Measurements from ENCODE around the gene ZNF429. TPM values are rescaled to one million over a fixed set of nuclear protein-coding genes. Genes with fewer than 3 reads are reported as not detected.

Gene ZNF429
- polyA plus RNA-seq, 1 donor (not counting 4 experiments of a cell fraction or from before 2014, with no cell fraction given), result 4.4 TPM

GRCh38 chr19:21586311-21587116 is 81.1 kb downstream of the ZNF429 start:
- dilution Hi-C loops (cut with MboI; ENCODE audit: extremely low pct_ligation_motif_present, low sequenced_read_pairs), result no loop called here
- H3K79me2 ChIP-seq (ENCODE audit: control insufficient read depth, insufficient read depth, low read length), result no peaks in the 10 kb centered on the region
- H3K36me3 ChIP-seq (ENCODE audit: control insufficient read depth in 2 of 2, extremely low read depth in 1 of 2, insufficient read depth in 2 of 2, low read length in 2 of 2), result no peaks in the 10 kb centered on the region
- TF ChIP-seq CTCF (optimal IDR thresholded peaks at IDR 0.05 in 1 of 3, IDR thresholded peaks at IDR 0.05 in 1 of 3, conservative IDR thresholded peaks at IDR 0.05 in 1 of 3; ENCODE audit: extremely low read depth in 1 of 3, insufficient read depth in 2 of 3, low read length in 3 of 3), result no peak
- TF ChIP-seq EZH2 (IDR thresholded peaks at IDR 0.05; ENCODE audit: low read length), result no peak
- H3K9me3 ChIP-seq (ENCODE audit: control insufficient read depth, low read depth, low read length), result peaks cover 18% of the 10 kb centered on the region
- H3K4me1 ChIP-seq (ENCODE audit: control insufficient read depth, extremely low read depth, insufficient read depth, low read length), result no peaks in the 10 kb centered on the region
- no peak overlapping the region for H2AFZ ChIP-seq (ENCODE audit: control insufficient read depth, low read length)
- no peaks in the 10 kb centered on the region for H3K9me1 ChIP-seq (ENCODE audit: control insufficient read depth, extremely low read depth, insufficient read depth, low read length)
- H3K9ac ChIP-seq (ENCODE audit: control insufficient read depth, extremely low read depth, insufficient read depth, low read length), result no peak overlapping the region
- no peaks in the 10 kb centered on the region for H4K20me1 ChIP-seq (ENCODE audit: control insufficient read depth, extremely low read depth, insufficient read depth, low read length)
- no peak for FAIRE-seq
- H3K4me2 ChIP-seq (ENCODE audit: control insufficient read depth, extremely low read depth, insufficient read depth, low read depth, low read length), result no peak overlapping the region
- DNase-seq (ENCODE audit: low read depth, low spot score), result no peak
- no peak overlapping the region for H3K27ac ChIP-seq (ENCODE audit: control insufficient read depth, insufficient read depth, low read length)
- no peaks in the 10 kb centered on the region for H3K27me3 ChIP-seq (ENCODE audit: control insufficient read depth, extremely low read depth, insufficient read depth, low read length)
- no peak overlapping the region for H3K4me3 ChIP-seq (ENCODE audit: control insufficient read depth in 2 of 3, extremely low read depth in 1 of 3, insufficient read depth in 2 of 3, low read depth in 1 of 3, low read length in 3 of 3)

GRCh38 chr19:21587117-21587461 is 81.7 kb downstream of the ZNF429 start:
- no peak for TF ChIP-seq CTCF (optimal IDR thresholded peaks at IDR 0.05 in 1 of 3, IDR thresholded peaks at IDR 0.05 in 1 of 3, conservative IDR thresholded peaks at IDR 0.05 in 1 of 3; ENCODE audit: extremely low read depth in 1 of 3, insufficient read depth in 2 of 3, low read length in 3 of 3)
- no peak for TF ChIP-seq EZH2 (IDR thresholded peaks at IDR 0.05; ENCODE audit: low read length)
- Histone ChIP-seq H3K27me3 (ENCODE audit: control insufficient read depth, extremely low read depth, insufficient read depth, low read length) (no peaks in the 10 kb centered on the region), H3K4me1 (ENCODE audit: control insufficient read depth, extremely low read depth, insufficient read depth, low read length) (no peaks in the 10 kb centered on the region), H3K9me1 (ENCODE audit: control insufficient read depth, extremely low read depth, insufficient read depth, low read length) (no peaks in the 10 kb centered on the region), H3K36me3 (ENCODE audit: control insufficient read depth in 2 of 2, extremely low read depth in 1 of 2, insufficient read depth in 2 of 2, low read length in 2 of 2) (no peaks in the 10 kb centered on the region), H3K9me3 (ENCODE audit: control insufficient read depth, low read depth, low read length) (peaks cover 20% of the 10 kb centered on the region), H3K4me2 (ENCODE audit: control insufficient read depth, extremely low read depth, insufficient read depth, low read depth, low read length) (no peak overlapping the region), H3K4me3 (ENCODE audit: control insufficient read depth in 2 of 3, extremely low read depth in 1 of 3, insufficient read depth in 2 of 3, low read depth in 1 of 3, low read length in 3 of 3) (no peak overlapping the region), H3K79me2 (ENCODE audit: control insufficient read depth, insufficient read depth, low read length) (no peaks in the 10 kb centered on the region), H2AFZ (ENCODE audit: control insufficient read depth, low read length) (no peak overlapping the region), H4K20me1 (ENCODE audit: control insufficient read depth, extremely low read depth, insufficient read depth, low read length) (no peaks in the 10 kb centered on the region), H3K27ac (ENCODE audit: control insufficient read depth, insufficient read depth, low read length) (no peak overlapping the region), H3K9ac (ENCODE audit: control insufficient read depth, extremely low read depth, insufficient read depth, low read length) (no peak overlapping the region)
- dilution Hi-C loops (cut with MboI; ENCODE audit: extremely low pct_ligation_motif_present, low sequenced_read_pairs), result no loop called here
- DNase-seq (ENCODE audit: low read depth, low spot score), result no peak
- no peak for FAIRE-seq

Measured in keratinocyte (primary cell).